Measurements from ENCODE around the gene CYTH3. TPM values are rescaled to one million over a fixed set of nuclear protein-coding genes. Genes with fewer than 3 reads are reported as not detected.
"Not testable (repeated sequence)": the region's sequence is repeated elsewhere in the genome, so short reads cannot be mapped to it uniquely, and the experiment has no call there.

CYTH3 gene
- total and polyA plus RNA-seq, 2 of the 13 experiments (the other 11 are each of a cell fraction or from before 2014, with no cell fraction given), result 3.1 to 3.8 TPM

GRCh38 chr7:6293202-6293601 lies 20.8 kb upstream of the CYTH3 start:
- in situ Hi-C loops (cut with HindIII; ENCODE audit: extremely low pct_ligation_motif_present, low pct_unique_long_range_greater_than_20kb) (no loop called here), intact Hi-C loops (cut with micrococcal nuclease; ENCODE audit: unreplicated experiment) (no loop called here)
- Histone ChIP-seq H3K4me2 (ENCODE audit: low read depth, low read length) (no peak overlapping the region), H3K27ac (ENCODE audit: extremely low read length, insufficient read depth, low read length) (no peak overlapping the region), H3K79me2 (ENCODE audit: insufficient read depth, low read length) (no peaks in the 10 kb centered on the region), H3K27me3 (ENCODE audit: control insufficient read depth in 1 of 2, insufficient read depth in 2 of 2, low read length in 2 of 2) (peaks cover 0 to 9% of the 10 kb centered on the region in 2 experiments; a peak in 2 of 5 replicates), H3K36me3 (replicated peaks in 1 of 2; ENCODE audit: control insufficient read depth in 1 of 2, insufficient read depth in 2 of 2, low read length in 2 of 2) (no peaks in the 10 kb centered on the region), H3K9me3 (ENCODE audit: low read length) (no peaks in the 10 kb centered on the region), H3K4me1 (ENCODE audit: insufficient read depth, low read length) (peaks cover 10% of the 10 kb centered on the region; the same call in 1 of the 2 replicates), H2AFZ (ENCODE audit: low read length) (no peak overlapping the region), H3K4me3 (replicated peaks in 1 of 3; ENCODE audit: insufficient read depth in 1 of 3, low read depth in 2 of 3, low read length in 3 of 3) (no peak overlapping the region), H3K9ac (ENCODE audit: insufficient read depth, low read depth, low read length) (no peak overlapping the region), H4K20me1 (ENCODE audit: insufficient read depth, low read length) (no peaks in the 10 kb centered on the region)
- no TSS peak for BruUV-seq (replicated peaks)
- TF ChIP-seq CEBPB (IDR thresholded peaks at IDR 0.05; ENCODE audit: borderline replicate concordance, low read depth, low read length), result peak; percentile 31; the same call in 1 of the 2 replicates
- TF ChIP-seq ZNF749 (CRISPR knock-in tag; IDR thresholded peaks at IDR 0.05; ENCODE audit: borderline replicate concordance), result no peak
- WGBS (ENCODE audit: low lambda C conversion rate), result 22% methylated on average over 3 of the region's 3 CpGs
- POLR2A ChIA-PET, result no interaction called here
- no peak for ATAC-seq
- CTCF ChIA-PET (ENCODE audit: low intra/inter-chr PET ratio, low total read pairs), result no interaction called here
- FAIRE-seq, result no peak
- DNase-seq (ENCODE audit: low spot score), result no peak

DNA sequence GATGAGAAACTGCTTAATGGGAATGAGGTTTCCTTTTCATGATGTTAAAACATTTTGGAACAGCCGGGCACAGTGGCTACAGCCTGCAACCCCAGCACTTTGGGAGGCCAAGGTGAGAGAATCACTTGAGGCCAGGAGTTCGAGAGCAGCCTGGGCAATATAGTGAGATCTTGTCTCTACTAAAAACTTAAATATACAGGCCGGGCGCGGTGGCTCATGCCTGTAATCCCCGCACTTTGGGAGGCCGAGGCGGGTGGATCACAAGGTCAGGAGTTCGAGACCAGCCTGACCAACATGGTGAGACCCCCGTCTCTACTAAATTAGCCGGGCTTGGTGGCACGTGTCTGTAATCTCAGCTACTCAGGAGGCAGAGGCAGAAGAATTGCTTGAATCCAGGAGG lies 19.5 kb upstream of the CYTH3 start:
- intact Hi-C loops (cut with micrococcal nuclease; ENCODE audit: unreplicated experiment); H3K4me2 ChIP-seq (ENCODE audit: low read depth, low read length); BruUV-seq (replicated peaks); H3K36me3 ChIP-seq (replicated peaks in 1 of 2; ENCODE audit: control insufficient read depth in 1 of 2, insufficient read depth in 2 of 2, low read length in 2 of 2); in situ Hi-C loops (cut with HindIII; ENCODE audit: extremely low pct_ligation_motif_present, low pct_unique_long_range_greater_than_20kb); H3K79me2 ChIP-seq (ENCODE audit: insufficient read depth, low read length); POLR2A ChIA-PET; H3K27me3 ChIP-seq (ENCODE audit: control insufficient read depth in 1 of 2, insufficient read depth in 2 of 2, low read length in 2 of 2); H3K9me3 ChIP-seq (ENCODE audit: low read length); H3K27ac ChIP-seq (ENCODE audit: extremely low read length, insufficient read depth, low read length); DNase-seq (ENCODE audit: low spot score); ATAC-seq; H2AFZ ChIP-seq (ENCODE audit: low read length); H4K20me1 ChIP-seq (ENCODE audit: insufficient read depth, low read length); FAIRE-seq; CTCF ChIA-PET (ENCODE audit: low intra/inter-chr PET ratio, low total read pairs); H3K9ac ChIP-seq (ENCODE audit: insufficient read depth, low read depth, low read length); H3K4me3 ChIP-seq (replicated peaks in 1 of 3; ENCODE audit: insufficient read depth in 1 of 3, low read depth in 2 of 3, low read length in 3 of 3): not testable (repeated sequence)
- 44% methylated on average over 12 of the region's 12 CpGs for WGBS (ENCODE audit: low lambda C conversion rate)
- H3K4me1 ChIP-seq (ENCODE audit: insufficient read depth, low read length), result peaks cover 10% of the 10 kb centered on the region; the same call in 1 of the 2 replicates
